HG03039 (cell line): ENCODE measurements around the gene LAMC3.

Experiments used
- ATAC-seq: cut with Tn5 transposase; IDR thresholded peaks from one replicate; pipeline ENCODE4 v1.9.1; 2021; ENCODE audit warnings: mild to moderate bottlenecking, moderate library complexity; ENCODE audit not compliant: unreplicated experiment

Gene LAMC3

GRCh38 chr9:131043087-131043486 lies 34.1 kb downstream of the LAMC3 start:
- no peak for ATAC-seq

- no peak for ATAC-seq
Measured at GRCh38 chr9:131043646-131044045, 34.7 kb downstream of the LAMC3 start.

- no peak for ATAC-seq
Measured at GRCh38 chr9:131045300-131046092, 36.5 kb downstream of the LAMC3 start.

GRCh38 chr9:131046093-131046380 lies 37.1 kb downstream of the LAMC3 start:
- ATAC-seq, result no peak

- ATAC-seq, result no peak
Measured at GRCh38 chr9:131046581-131047202, 37.7 kb downstream of the LAMC3 start.

- no peak for ATAC-seq
Measured at GRCh38 chr9:131048332-131048731, 39.4 kb downstream of the LAMC3 start.

GRCh38 chr9:131048820-131049219 lies 39.8 kb downstream of the LAMC3 start:
- ATAC-seq, result no peak

- ATAC-seq, result no peak
Measured at GRCh38 chr9:131049829-131050715, 41.1 kb downstream of the LAMC3 start.

- no peak for ATAC-seq
Measured at GRCh38 chr9:131050831-131051230, 41.9 kb downstream of the LAMC3 start.

GRCh38 chr9:131051592-131052517 lies 42.9 kb downstream of the LAMC3 start:
- no peak for ATAC-seq

- ATAC-seq, result no peak
Measured at GRCh38 chr9:131053896-131054295, 44.9 kb downstream of the LAMC3 start.

- ATAC-seq, result no peak
Measured at GRCh38 chr9:131056781-131057506, 48.0 kb downstream of the LAMC3 start.

- ATAC-seq, result no peak
Measured at GRCh38 chr9:131060900-131061630, 52.1 kb downstream of the LAMC3 start.

GRCh38 chr9:131062969-131063368 lies 54.0 kb downstream of the LAMC3 start:
- no peak for ATAC-seq

- no peak for ATAC-seq
Measured at GRCh38 chr9:131065599-131065998, 56.6 kb downstream of the LAMC3 start.

GRCh38 chr9:131067625-131068024 lies 58.7 kb downstream of the LAMC3 start:
- ATAC-seq, result no peak

GRCh38 chr9:131068076-131068816 lies 59.3 kb downstream of the LAMC3 start:
- no peak for ATAC-seq

- ATAC-seq, result no peak
Measured at GRCh38 chr9:131069699-131070098, 60.7 kb downstream of the LAMC3 start.
